Measurements from ENCODE around the gene DRD2.

The DRD2 gene

GRCh38 chr11:113460469-113460868, 14.7 kb downstream of the DRD2 start:
- Histone ChIP-seq H3K27me3 (ENCODE audit: insufficient read depth, poor library complexity, severe bottlenecking) (no peaks in the 10 kb centered on the region), H3K27ac (replicated peaks) (no peak overlapping the region), H3K4me3 (replicated peaks; ENCODE audit: insufficient read depth, low read length) (no peak overlapping the region)
- no peak for TF ChIP-seq POLR2AphosphoS5 (IDR thresholded peaks at IDR 0.05; ENCODE audit: low read depth)
- TF ChIP-seq CTCF (IDR thresholded peaks at IDR 0.05; ENCODE audit: insufficient read depth, low read length): no peak
- TF ChIP-seq GABPA (IDR thresholded peaks at IDR 0.05; ENCODE audit: low read depth): no peak
- no peak for TF ChIP-seq SPI1 (IDR thresholded peaks at IDR 0.05; ENCODE audit: borderline replicate concordance, low read depth)
- TF ChIP-seq, protein P1, sequence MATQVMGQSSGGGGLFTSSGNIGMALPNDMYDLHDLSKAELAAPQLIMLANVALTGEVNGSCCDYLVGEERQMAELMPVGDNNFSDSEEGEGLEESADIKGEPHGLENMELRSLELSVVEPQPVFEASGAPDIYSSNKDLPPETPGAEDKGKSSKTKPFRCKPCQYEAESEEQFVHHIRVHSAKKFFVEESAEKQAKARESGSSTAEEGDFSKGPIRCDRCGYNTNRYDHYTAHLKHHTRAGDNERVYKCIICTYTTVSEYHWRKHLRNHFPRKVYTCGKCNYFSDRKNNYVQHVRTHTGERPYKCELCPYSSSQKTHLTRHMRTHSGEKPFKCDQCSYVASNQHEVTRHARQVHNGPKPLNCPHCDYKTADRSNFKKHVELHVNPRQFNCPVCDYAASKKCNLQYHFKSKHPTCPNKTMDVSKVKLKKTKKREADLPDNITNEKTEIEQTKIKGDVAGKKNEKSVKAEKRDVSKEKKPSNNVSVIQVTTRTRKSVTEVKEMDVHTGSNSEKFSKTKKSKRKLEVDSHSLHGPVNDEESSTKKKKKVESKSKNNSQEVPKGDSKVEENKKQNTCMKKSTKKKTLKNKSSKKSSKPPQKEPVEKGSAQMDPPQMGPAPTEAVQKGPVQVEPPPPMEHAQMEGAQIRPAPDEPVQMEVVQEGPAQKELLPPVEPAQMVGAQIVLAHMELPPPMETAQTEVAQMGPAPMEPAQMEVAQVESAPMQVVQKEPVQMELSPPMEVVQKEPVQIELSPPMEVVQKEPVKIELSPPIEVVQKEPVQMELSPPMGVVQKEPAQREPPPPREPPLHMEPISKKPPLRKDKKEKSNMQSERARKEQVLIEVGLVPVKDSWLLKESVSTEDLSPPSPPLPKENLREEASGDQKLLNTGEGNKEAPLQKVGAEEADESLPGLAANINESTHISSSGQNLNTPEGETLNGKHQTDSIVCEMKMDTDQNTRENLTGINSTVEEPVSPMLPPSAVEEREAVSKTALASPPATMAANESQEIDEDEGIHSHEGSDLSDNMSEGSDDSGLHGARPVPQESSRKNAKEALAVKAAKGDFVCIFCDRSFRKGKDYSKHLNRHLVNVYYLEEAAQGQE (IDR thresholded peaks at IDR 0.05; ENCODE audit: insufficient replicate concordance, low read depth): no peak
- no peak for DNase-seq (ENCODE audit: low read depth in 1 of 2, low spot score in 1 of 2)

DNA sequence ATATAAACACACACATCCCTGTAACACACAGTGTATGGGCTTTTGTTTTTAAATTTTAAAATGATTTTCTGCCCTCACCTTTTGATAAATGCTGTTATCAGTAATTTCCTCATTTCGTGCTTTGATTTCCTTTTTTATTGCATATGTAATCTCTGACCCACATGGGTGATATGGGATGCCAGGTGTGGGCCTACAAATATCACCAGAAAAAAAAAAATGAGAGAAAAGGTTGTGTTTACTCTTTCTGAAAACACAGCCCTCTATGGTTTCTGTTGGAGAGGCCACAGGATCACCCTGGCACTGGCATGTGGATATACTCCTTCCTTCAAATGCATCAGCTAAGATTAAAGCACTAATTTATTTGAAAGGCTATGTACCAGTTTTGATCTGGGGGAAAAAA, 17.0 kb downstream of the DRD2 start:
- DNase-seq (ENCODE audit: low read depth in 1 of 2, low spot score in 1 of 2): no peak
- Histone ChIP-seq H3K4me3 (replicated peaks; ENCODE audit: insufficient read depth, low read length) (no peak overlapping the region), H3K27me3 (ENCODE audit: insufficient read depth, poor library complexity, severe bottlenecking) (no peaks in the 10 kb centered on the region), H3K27ac (replicated peaks) (no peak overlapping the region)
- TF ChIP-seq POLR2AphosphoS5 (IDR thresholded peaks at IDR 0.05; ENCODE audit: low read depth) (no peak), GABPA (IDR thresholded peaks at IDR 0.05; ENCODE audit: low read depth) (no peak), SPI1 (IDR thresholded peaks at IDR 0.05; ENCODE audit: borderline replicate concordance, low read depth) (no peak), CTCF (IDR thresholded peaks at IDR 0.05; ENCODE audit: insufficient read depth, low read length) (no peak)
- TF ChIP-seq, protein P1 (IDR thresholded peaks at IDR 0.05; ENCODE audit: insufficient replicate concordance, low read depth): no peak

DNA sequence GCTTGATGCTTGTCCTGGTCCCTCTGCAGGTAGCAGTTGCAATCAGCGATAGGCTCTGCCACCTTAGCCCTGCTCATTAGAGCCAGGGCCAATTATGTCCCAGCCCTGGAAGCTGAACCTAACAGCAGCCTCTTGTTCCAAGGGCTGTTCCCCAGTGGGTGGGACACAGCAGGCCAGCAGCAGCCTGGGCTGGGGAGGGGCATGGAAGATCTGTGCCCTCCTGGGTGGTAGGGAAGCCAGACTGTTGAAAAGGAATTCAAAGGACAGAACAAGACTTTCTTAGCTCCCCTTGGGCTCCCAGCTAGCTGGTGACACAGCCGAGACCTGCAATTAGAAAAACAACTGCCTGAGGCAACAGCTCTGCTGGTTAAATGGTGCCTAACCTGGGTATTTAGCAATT, 17.4 kb downstream of the DRD2 start:
- DNase-seq (ENCODE audit: low read depth in 1 of 2, low spot score in 1 of 2): no peak
- TF ChIP-seq SPI1 (IDR thresholded peaks at IDR 0.05; ENCODE audit: borderline replicate concordance, low read depth) (no peak), POLR2AphosphoS5 (IDR thresholded peaks at IDR 0.05; ENCODE audit: low read depth) (no peak), CTCF (IDR thresholded peaks at IDR 0.05; ENCODE audit: insufficient read depth, low read length) (no peak), GABPA (IDR thresholded peaks at IDR 0.05; ENCODE audit: low read depth) (no peak)
- TF ChIP-seq, protein P1 (IDR thresholded peaks at IDR 0.05; ENCODE audit: insufficient replicate concordance, low read depth): no peak
- no peak overlapping the region for H3K27ac ChIP-seq (replicated peaks)
- no peak overlapping the region for H3K4me3 ChIP-seq (replicated peaks; ENCODE audit: insufficient read depth, low read length)
- no peaks in the 10 kb centered on the region for H3K27me3 ChIP-seq (ENCODE audit: insufficient read depth, poor library complexity, severe bottlenecking)

All from HL-60 (cell line).